ENCODE results near the gene RAB8A. TPM values are rescaled to one million over a fixed set of nuclear protein-coding genes. Genes with fewer than 3 reads are reported as not detected.

The RAB8A gene
- total RNA-seq, 4 donors from 2014 or later = 8.3 to 12.1 (median 9.2) TPM

- ATAC-seq = no peak
- H3K9me3 ChIP-seq = no peaks in the 10 kb centered on the region
- in situ Hi-C loops (cut with MboI; ENCODE audit: low sequenced_read_pairs in 4 of 4) = no loop called here
- H3K4me1 ChIP-seq = no peaks in the 10 kb centered on the region
- no peaks in the 10 kb centered on the region for H3K27me3 ChIP-seq
- intact Hi-C loops (cut with DNase I; ENCODE audit: low total_unique reads) = no loop called here
- H3K4me3 ChIP-seq = no peak within 1 kb of the TSS
- H3K27ac ChIP-seq = no peak within 1 kb of the TSS
- no peaks in the 10 kb centered on the region for H3K36me3 ChIP-seq
- TF ChIP-seq POLR2A (IDR thresholded peaks at IDR 0.05) = no peak
- TF ChIP-seq, protein P1, sequence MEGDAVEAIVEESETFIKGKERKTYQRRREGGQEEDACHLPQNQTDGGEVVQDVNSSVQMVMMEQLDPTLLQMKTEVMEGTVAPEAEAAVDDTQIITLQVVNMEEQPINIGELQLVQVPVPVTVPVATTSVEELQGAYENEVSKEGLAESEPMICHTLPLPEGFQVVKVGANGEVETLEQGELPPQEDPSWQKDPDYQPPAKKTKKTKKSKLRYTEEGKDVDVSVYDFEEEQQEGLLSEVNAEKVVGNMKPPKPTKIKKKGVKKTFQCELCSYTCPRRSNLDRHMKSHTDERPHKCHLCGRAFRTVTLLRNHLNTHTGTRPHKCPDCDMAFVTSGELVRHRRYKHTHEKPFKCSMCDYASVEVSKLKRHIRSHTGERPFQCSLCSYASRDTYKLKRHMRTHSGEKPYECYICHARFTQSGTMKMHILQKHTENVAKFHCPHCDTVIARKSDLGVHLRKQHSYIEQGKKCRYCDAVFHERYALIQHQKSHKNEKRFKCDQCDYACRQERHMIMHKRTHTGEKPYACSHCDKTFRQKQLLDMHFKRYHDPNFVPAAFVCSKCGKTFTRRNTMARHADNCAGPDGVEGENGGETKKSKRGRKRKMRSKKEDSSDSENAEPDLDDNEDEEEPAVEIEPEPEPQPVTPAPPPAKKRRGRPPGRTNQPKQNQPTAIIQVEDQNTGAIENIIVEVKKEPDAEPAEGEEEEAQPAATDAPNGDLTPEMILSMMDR (IDR thresholded peaks at IDR 0.05 in 4 of 5, conservative IDR thresholded peaks at IDR 0.05 in 1 of 5) = no peak
- no peak for DNase-seq
These were observed 31.9 kb downstream of the RAB8A start, which contains the start of gene HSH2D for GRCh38 chr19:16143399-16144215. Gene HSH2D, plus strand, starts transcription at chr19:16143685. Its CDS starts 5,066 bp downstream, at chr19:16148751.

DNA sequence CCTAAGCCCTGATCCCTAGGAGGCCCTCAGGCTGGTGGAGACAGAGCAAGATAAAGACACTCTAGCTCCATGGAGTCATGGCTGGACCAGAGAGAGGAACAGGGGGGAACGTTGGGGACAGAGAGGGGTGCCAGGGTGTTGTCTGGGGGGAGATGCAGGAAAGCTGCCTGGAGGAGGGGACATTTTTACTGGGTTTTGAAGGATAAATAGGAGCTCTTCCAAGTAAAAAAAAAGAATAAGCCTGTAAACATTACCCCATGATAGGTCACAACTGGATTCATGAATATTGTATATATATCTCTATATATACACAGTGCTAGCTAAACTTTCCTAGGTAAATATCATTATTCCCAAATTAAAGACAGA lies 32.5 kb downstream of the RAB8A start:
- no peak overlapping the region for H3K4me3 ChIP-seq
- in situ Hi-C loops (cut with MboI; ENCODE audit: low sequenced_read_pairs in 4 of 4) = no loop called here

GRCh38 chr19:16146112-16146511 lies 34.4 kb downstream of the RAB8A start:
- TF ChIP-seq, protein P1 (IDR thresholded peaks at IDR 0.05 in 4 of 5, conservative IDR thresholded peaks at IDR 0.05 in 1 of 5) = no peak
- no peak for TF ChIP-seq POLR2A (IDR thresholded peaks at IDR 0.05)
- ATAC-seq (no peak), DNase-seq (no peak)
- H3K4me1 ChIP-seq = no peaks in the 10 kb centered on the region
- intact Hi-C loops (cut with DNase I; ENCODE audit: low total_unique reads) (no loop called here), in situ Hi-C loops (cut with MboI; ENCODE audit: low sequenced_read_pairs in 4 of 4) (no loop called here)
- no peak overlapping the region for H3K4me3 ChIP-seq
- no peaks in the 10 kb centered on the region for H3K36me3 ChIP-seq
- H3K27ac ChIP-seq = no peak overlapping the region
- no peaks in the 10 kb centered on the region for H3K9me3 ChIP-seq
- H3K27me3 ChIP-seq = no peaks in the 10 kb centered on the region

More for the DNA sequence above, 32.5 kb downstream of the RAB8A start:
- Histone ChIP-seq H3K27me3 (no peaks in the 10 kb centered on the region), H3K27ac (no peak overlapping the region), H3K4me1 (no peaks in the 10 kb centered on the region), H3K36me3 (no peaks in the 10 kb centered on the region), H3K9me3 (no peaks in the 10 kb centered on the region)
- DNase-seq (no peak), ATAC-seq (no peak)
- intact Hi-C loops (cut with DNase I; ENCODE audit: low total_unique reads) = no loop called here
- TF ChIP-seq, protein P1 (IDR thresholded peaks at IDR 0.05 in 4 of 5, conservative IDR thresholded peaks at IDR 0.05 in 1 of 5) = no peak
- no peak for TF ChIP-seq POLR2A (IDR thresholded peaks at IDR 0.05)

DNA sequence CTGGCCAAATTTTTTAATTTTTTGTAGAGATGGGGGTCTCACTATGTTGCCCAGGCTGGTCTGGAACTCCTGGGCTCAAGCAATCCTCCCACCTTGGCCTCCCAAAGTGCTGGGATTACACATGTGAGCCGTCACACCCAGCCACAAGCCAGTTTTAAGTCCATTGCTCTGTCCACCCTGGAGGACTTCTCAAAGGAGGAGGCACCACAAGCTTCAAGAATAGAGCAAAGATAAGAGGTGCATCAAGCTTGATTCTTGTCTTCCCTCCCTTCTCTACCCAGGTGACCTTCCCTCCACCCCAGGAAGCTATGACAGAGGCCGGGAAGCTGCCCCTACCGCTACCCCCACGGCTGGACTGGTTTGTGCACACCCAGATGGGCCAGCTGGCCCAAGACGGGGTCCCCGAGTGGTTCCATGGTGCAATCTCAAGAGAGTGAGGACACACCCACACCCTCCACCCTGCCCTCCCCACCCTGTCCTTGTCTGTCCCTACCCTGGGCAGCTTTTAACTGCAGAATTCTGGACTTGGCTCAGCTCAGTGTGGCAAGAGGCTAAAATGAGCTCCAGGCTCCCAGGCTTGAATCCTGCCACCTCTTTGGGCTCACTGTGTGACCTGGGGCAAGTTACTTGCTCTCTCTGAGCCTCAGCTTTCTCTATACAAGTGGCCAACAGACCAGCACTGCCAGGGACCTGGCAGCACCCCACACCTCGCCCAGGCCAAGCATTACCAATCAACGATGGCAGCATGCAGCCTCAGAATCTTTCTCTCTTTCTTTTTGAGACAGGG lies 36.9 kb downstream of the RAB8A start:
- no peaks in the 10 kb centered on the region for H3K4me1 ChIP-seq
- no peaks in the 10 kb centered on the region for H3K27me3 ChIP-seq
- TF ChIP-seq POLR2A (IDR thresholded peaks at IDR 0.05) = no peak
- TF ChIP-seq, protein P1 (IDR thresholded peaks at IDR 0.05 in 4 of 5, conservative IDR thresholded peaks at IDR 0.05 in 1 of 5) = no peak
- in situ Hi-C loops (cut with MboI; ENCODE audit: low sequenced_read_pairs in 4 of 4) (no loop called here), intact Hi-C loops (cut with DNase I; ENCODE audit: low total_unique reads) (no loop called here)
- no peaks in the 10 kb centered on the region for H3K9me3 ChIP-seq
- DNase-seq = no peak
- H3K4me3 ChIP-seq = no peak overlapping the region
- no peaks in the 10 kb centered on the region for H3K36me3 ChIP-seq
- no peak for ATAC-seq
- H3K27ac ChIP-seq = no peak overlapping the region
